Prostate gland (tissue), 2 donors: ENCODE data around the gene LOC101059915.

Source experiments
- DNase-seq: peaks from one replicate; pipeline ENCODE4 v3.0.0-alpha.2; 2019; ENCODE audit warnings: low spot score
- H3K27ac ChIP-seq, 2 donors: fragments of 200-600 bp; sonication (generic); 2 replicates each; pipeline ENCODE4 v1.5.1; 2017 to 2019
- H3K27me3 ChIP-seq: fragments of 200-600 bp; sonication (generic); replicated peaks from 2 replicates; pipeline ENCODE4 v1.5.1; 2019; ENCODE audit not compliant: insufficient read depth
- H3K36me3 ChIP-seq, 2 donors: fragments of 200-600 bp; sonication (generic); 1 replicate in 1 of 2; 2 replicates in 1 of 2; pipeline versions ENCODE4 v1.5.1 to v1.8.1; 2017 to 2019
- H3K4me1 ChIP-seq: fragments of 200-600 bp; sonication (generic); replicated peaks from 2 replicates; pipeline ENCODE4 v1.5.1; 2019
- H3K4me3 ChIP-seq, 2 donors: fragments of 200-600 bp; sonication (generic); 2 replicates each; pipeline ENCODE4 v1.5.1; 2017 to 2019
- H3K9me3 ChIP-seq: fragments of 200-600 bp; sonication (generic); 2 replicates; pipeline ENCODE4 v1.5.1; 2017
- POLR2A ChIP-seq: fragments of 450-650 bp; IDR thresholded peaks from one replicate; pipeline ENCODE4 v1.6.1; 2016; ENCODE audit warnings: antibody characterized with exemption, mild to moderate bottlenecking
- POLR2AphosphoS5 ChIP-seq: sonication (generic); formaldehyde crosslinking; IDR thresholded peaks from one replicate; pipeline ENCODE4 v1.6.1; 2017; ENCODE audit warnings: antibody characterized with exemption
- WGBS: methylation state at CpG from one replicate; pipeline ENCODE4 v1.1.5; 2018; 5-methylcytosine and 5-hydroxymethylcytosine counted together
- intact Hi-C: fragments of 100-400 bp; cut with DNase I; formaldehyde crosslinking; loops from one replicate; pipeline ENCODE4 v1.14.2; 2022
- TF ChIP-seq, protein P1 (sequence below), 4 experiments: fragments of 200-600 bp in 2 of 4; fragments of 450-650 bp in 2 of 4; sonication (generic) in 2 of 4; IDR thresholded peaks; 1 replicate in 3 of 4; 2 replicates in 1 of 4; pipeline ENCODE4 v1.5.1; 2016 to 2019; ENCODE audit warnings: antibody characterized with exemption in 4 of 4, mild to moderate bottlenecking in 2 of 4, moderate library complexity in 2 of 4

The LOC101059915 gene

DNA sequence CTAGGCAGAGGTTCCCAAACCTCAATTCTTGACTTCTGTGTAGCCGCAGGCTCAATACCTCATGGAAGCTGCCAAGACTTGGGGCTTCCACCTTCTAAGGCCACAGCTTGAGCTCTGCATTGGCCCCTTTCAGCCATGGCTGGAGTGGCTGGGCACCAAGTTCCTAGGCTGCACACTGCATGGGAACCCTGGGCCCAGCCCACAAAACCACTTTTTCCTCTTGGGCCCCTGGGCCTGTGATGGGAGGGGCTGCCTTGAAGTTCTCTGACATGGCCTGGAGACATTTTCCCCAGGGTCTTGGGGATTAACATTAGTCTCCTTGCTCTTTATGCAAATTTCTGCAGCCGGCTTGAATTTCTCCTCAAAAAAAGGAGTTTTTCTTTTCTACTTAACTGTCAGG, 14.0 kb upstream of the LOC101059915 start:
- Histone ChIP-seq H3K27me3 (no peaks in the 10 kb centered on the region), H3K9me3 (no peaks in the 10 kb centered on the region), H3K4me3 (no peak overlapping the region), H3K36me3 (no peaks in the 10 kb centered on the region), H3K4me1 (no peaks in the 10 kb centered on the region), H3K27ac (no peak overlapping the region)
- DNase-seq: no peak
- TF ChIP-seq POLR2AphosphoS5 (no peak), POLR2A (no peak)
- TF ChIP-seq, protein P1, sequence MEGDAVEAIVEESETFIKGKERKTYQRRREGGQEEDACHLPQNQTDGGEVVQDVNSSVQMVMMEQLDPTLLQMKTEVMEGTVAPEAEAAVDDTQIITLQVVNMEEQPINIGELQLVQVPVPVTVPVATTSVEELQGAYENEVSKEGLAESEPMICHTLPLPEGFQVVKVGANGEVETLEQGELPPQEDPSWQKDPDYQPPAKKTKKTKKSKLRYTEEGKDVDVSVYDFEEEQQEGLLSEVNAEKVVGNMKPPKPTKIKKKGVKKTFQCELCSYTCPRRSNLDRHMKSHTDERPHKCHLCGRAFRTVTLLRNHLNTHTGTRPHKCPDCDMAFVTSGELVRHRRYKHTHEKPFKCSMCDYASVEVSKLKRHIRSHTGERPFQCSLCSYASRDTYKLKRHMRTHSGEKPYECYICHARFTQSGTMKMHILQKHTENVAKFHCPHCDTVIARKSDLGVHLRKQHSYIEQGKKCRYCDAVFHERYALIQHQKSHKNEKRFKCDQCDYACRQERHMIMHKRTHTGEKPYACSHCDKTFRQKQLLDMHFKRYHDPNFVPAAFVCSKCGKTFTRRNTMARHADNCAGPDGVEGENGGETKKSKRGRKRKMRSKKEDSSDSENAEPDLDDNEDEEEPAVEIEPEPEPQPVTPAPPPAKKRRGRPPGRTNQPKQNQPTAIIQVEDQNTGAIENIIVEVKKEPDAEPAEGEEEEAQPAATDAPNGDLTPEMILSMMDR (IDR thresholded peaks at IDR 0.05): no peak
- 100% methylated on average over 1 of the region's 2 CpGs for WGBS
- intact Hi-C loops: no loop called here

DNA sequence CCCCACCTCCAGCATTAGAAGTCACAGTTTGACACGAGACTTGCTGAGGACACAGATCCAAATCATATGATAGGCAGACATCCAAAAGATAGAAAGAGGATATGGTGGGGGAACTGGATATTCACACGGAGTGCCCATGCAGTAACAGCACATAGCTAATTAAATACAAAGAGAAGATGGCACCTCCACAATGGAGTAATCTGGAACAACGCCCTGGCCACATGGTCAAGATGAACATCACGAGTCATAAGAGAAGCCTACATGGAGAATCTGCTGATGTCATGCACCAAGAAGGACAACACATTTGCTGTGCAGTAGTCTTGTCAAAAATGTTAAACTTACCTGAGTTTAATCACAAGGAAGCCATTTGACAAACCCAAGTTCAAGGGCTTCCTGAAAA, 10.1 kb upstream of the LOC101059915 start:
- Histone ChIP-seq H3K27me3 (no peaks in the 10 kb centered on the region), H3K27ac (no peak overlapping the region), H3K9me3 (no peaks in the 10 kb centered on the region), H3K36me3 (no peaks in the 10 kb centered on the region), H3K4me1 (no peaks in the 10 kb centered on the region), H3K4me3 (no peak overlapping the region)
- intact Hi-C loops: no loop called here
- 82% methylated on average over 4 of the region's 4 CpGs for WGBS
- no peak for DNase-seq
- TF ChIP-seq POLR2A: no peak
- TF ChIP-seq POLR2AphosphoS5: no peak
- TF ChIP-seq, protein P1 (IDR thresholded peaks at IDR 0.05): no peak

DNA sequence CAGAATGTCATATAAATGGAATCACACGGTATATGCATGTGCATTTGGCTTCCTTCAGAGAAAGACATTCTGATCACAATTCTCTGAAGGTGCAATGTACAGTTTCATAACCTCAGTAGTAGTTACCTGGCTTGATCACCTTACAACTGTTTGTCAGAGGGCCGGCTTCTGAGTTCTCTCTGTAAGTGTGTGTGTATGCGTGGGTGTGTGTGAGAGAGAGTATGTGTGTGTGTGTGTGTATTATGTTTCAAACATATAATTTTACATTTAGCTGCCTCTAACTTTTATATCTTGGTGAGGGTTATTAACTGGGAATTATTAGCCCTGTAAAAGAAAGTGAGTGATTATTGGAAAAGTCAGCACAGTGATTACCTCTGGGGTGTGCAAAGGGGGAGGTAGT, 8.0 kb upstream of the LOC101059915 start:
- intact Hi-C loops: no loop called here

DNA sequence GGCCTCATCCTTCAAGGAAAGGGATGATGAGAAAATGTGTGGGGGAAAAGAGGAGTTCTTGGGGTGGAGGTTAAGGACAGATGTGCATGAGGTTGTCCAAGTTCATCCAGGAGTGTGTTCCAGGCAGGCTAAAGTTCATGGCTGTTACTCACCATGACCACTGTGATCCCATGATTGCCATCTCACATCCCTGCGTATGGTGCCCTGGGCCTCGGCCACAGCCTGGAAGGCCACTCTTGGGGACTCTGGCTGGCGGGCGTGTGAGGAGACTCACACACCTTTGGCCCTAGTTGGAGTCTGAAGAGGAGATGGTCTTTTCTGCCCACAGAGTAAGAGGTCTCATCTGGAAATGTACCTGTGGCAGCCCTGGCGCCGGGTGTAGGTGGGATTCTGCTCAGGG, 7.4 kb upstream of the LOC101059915 start:
- WGBS: no CpG with 5 or more reads among the region's 6 CpGs
- no peak overlapping the region for H3K27ac ChIP-seq
- no peaks in the 10 kb centered on the region for H3K27me3 ChIP-seq
- H3K4me1 ChIP-seq: no peaks in the 10 kb centered on the region
- no peaks in the 10 kb centered on the region for H3K9me3 ChIP-seq
- H3K36me3 ChIP-seq: no peaks in the 10 kb centered on the region
- DNase-seq: no peak
- TF ChIP-seq POLR2A (no peak), POLR2AphosphoS5 (no peak)
- TF ChIP-seq, protein P1 (IDR thresholded peaks at IDR 0.05): no peak
- intact Hi-C loops: no loop called here
- H3K4me3 ChIP-seq: no peak overlapping the region

More for the DNA sequence above, 8.0 kb upstream of the LOC101059915 start:
- Histone ChIP-seq H3K9me3 (no peaks in the 10 kb centered on the region), H3K4me1 (no peaks in the 10 kb centered on the region), H3K36me3 (no peaks in the 10 kb centered on the region), H3K4me3 (no peak overlapping the region), H3K27ac (no peak overlapping the region), H3K27me3 (no peaks in the 10 kb centered on the region)
- TF ChIP-seq POLR2AphosphoS5 (no peak), POLR2A (no peak)
- TF ChIP-seq, protein P1 (IDR thresholded peaks at IDR 0.05): no peak
- 40% methylated on average over 3 of the region's 3 CpGs for WGBS
- DNase-seq: no peak

DNA sequence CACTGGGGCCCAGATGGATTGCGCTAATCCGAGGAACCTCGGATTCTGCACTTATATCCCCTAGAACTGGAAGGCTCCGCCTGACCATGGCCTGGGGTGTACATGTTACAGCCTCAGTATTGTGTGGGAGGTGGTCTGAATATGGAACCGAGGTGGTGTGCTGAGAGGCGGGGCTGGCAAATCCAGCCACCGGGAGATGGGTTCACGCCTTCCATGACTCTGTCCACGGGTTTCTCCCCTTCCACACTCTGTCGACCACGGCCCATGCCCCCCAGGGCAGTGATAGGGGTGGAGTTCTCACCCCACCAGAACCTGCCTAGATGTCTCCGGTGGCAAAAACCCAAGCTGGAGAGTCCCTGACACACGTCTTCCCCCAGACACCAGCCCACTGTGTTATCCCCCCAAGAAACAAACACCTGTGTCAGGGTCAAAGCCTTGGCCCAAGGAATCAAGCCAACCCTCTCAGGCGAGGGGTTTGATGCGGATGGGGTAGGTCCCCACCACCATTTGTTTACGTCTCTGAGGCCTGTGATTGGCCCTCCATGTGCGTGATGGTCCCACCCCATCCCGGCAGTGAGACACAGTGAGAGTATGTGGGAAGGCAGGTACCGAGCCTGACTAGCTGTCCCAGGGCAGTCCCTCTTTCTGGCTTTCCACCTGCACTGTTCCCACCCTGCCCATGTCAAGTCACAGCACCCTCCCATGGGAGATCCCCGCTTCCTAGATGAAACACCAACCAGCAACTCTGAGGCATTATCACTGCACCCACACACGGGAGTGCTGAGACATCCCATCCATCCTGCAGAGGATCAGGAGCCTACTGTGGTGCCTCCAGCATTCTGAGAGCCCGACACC, 6.6 kb upstream of the LOC101059915 start:
- no peak overlapping the region for H3K27ac ChIP-seq
- TF ChIP-seq, protein P1 (IDR thresholded peaks at IDR 0.05): no peak
- TF ChIP-seq POLR2AphosphoS5: no peak
- TF ChIP-seq POLR2A: no peak
- no peak overlapping the region for H3K4me3 ChIP-seq
- intact Hi-C loops: no loop called here
- DNase-seq: no peak
- no peaks in the 10 kb centered on the region for H3K36me3 ChIP-seq
- H3K4me1 ChIP-seq: no peaks in the 10 kb centered on the region
- WGBS: 92% methylated on average over 16 of the region's 22 CpGs
- H3K9me3 ChIP-seq: no peaks in the 10 kb centered on the region
- no peaks in the 10 kb centered on the region for H3K27me3 ChIP-seq
